Measurements from ENCODE around the gene SIPA1L3. TPM values are rescaled to one million over a fixed set of nuclear protein-coding genes. Genes with fewer than 3 reads are reported as not detected.
A peak's percentile ranks its signal among the peaks of the same experiment; 100 is the strongest.

The SIPA1L3 gene
- total RNA-seq, 1 experiment from 2014 or later, result 30.4 TPM

- DNase-seq (ENCODE audit: low read depth), result no peak
Observed at GRCh38 chr19:37977391-37977790, 70.4 kb downstream of the SIPA1L3 start.

GRCh38 chr19:37977992-37978391, 71.0 kb downstream of the SIPA1L3 start:
- DNase-seq (ENCODE audit: low read depth), result peak; percentile 36

- DNase-seq (ENCODE audit: low read depth), result no peak
Observed at GRCh38 chr19:37979547-37980082, 72.6 kb downstream of the SIPA1L3 start.

- no peak for DNase-seq (ENCODE audit: low read depth)
Observed at GRCh38 chr19:37980419-37981170, 73.6 kb downstream of the SIPA1L3 start.

- no peak for DNase-seq (ENCODE audit: low read depth)
Observed at GRCh38 chr19:37981785-37982475, 74.9 kb downstream of the SIPA1L3 start.

GRCh38 chr19:37982655-37983054, 75.6 kb downstream of the SIPA1L3 start:
- no peak for DNase-seq (ENCODE audit: low read depth)

- peak; percentile 25 for DNase-seq (ENCODE audit: low read depth)
Observed at GRCh38 chr19:37983153-37983552, 76.1 kb downstream of the SIPA1L3 start.

GRCh38 chr19:37983916-37984315, 76.9 kb downstream of the SIPA1L3 start:
- DNase-seq (ENCODE audit: low read depth), result no peak

- DNase-seq (ENCODE audit: low read depth), result no peak
Observed at GRCh38 chr19:37986048-37986750, 79.2 kb downstream of the SIPA1L3 start.

GRCh38 chr19:37987356-37988332, 80.6 kb downstream of the SIPA1L3 start:
- no peak for DNase-seq (ENCODE audit: low read depth)

GRCh38 chr19:37988758-37989635, 82.0 kb downstream of the SIPA1L3 start:
- DNase-seq (ENCODE audit: low read depth), result no peak

- DNase-seq (ENCODE audit: low read depth), result no peak
Observed at GRCh38 chr19:37989855-37990254, 82.8 kb downstream of the SIPA1L3 start.

GRCh38 chr19:37990362-37990761, 83.4 kb downstream of the SIPA1L3 start:
- DNase-seq (ENCODE audit: low read depth), result no peak

- no peak for DNase-seq (ENCODE audit: low read depth)
Observed at GRCh38 chr19:37991176-37991835, 84.3 kb downstream of the SIPA1L3 start.

- DNase-seq (ENCODE audit: low read depth), result no peak
Observed at GRCh38 chr19:37991841-37992248, 84.8 kb downstream of the SIPA1L3 start.

GRCh38 chr19:37992761-37993160, 85.8 kb downstream of the SIPA1L3 start:
- no peak for DNase-seq (ENCODE audit: low read depth)

GRCh38 chr19:37994823-37995130, 87.8 kb downstream of the SIPA1L3 start:
- DNase-seq (ENCODE audit: low read depth), result no peak

GRCh38 chr19:37995346-37995745, 88.3 kb downstream of the SIPA1L3 start:
- no peak for DNase-seq (ENCODE audit: low read depth)

- DNase-seq (ENCODE audit: low read depth), result peak; percentile 95
Observed at GRCh38 chr19:37997911-37998344, 90.9 kb downstream of the SIPA1L3 start.
